ENCODE measurements around the gene STAT5A.

- TF ChIP-seq CTCF (IDR thresholded peaks at IDR 0.05; ENCODE audit: borderline replicate concordance, extremely low read depth, low read length, poor library complexity, severe bottlenecking) (no peak), EZH2 (IDR thresholded peaks at IDR 0.05; ENCODE audit: borderline replicate concordance, low read depth, low read length, severe bottlenecking) (no peak)
Observed at GRCh38 chr17:42309986-42310786, 21.9 kb downstream of the STAT5A start.

Data from DND-41 (cell line).